ENCODE data around the gene IFITM10. TPM values are rescaled to one million over a fixed set of nuclear protein-coding genes. Genes with fewer than 3 reads are reported as not detected.

IFITM10 gene
- total RNA-seq, 1 donor, result 18.1 TPM

DNA sequence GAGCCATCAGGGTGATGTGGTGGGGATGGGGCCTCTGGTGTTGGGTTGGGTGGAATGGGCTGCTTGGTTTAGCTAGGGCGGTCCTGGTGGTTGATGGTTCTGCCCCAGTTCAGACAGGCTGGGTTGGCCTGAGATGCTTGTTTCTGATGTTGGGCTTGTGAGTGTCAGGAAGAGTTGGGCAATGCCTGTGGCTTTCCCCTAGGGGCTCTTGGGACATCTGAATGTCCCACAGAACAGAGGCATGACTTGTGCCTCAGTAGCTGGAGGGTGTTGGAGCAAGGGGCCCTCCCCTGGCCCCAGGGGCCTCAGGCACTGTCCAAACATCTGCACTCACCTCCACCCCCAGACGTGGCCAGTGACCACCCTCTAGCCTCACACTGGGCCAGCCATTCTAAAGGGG lies 27.3 kb upstream of the IFITM10 start:
- H3K4me3 ChIP-seq (ENCODE audit: insufficient read depth, low read length), result no peak overlapping the region
- no peak overlapping the region for H2AFZ ChIP-seq (ENCODE audit: low read length)
- no peak overlapping the region for H3K4me2 ChIP-seq (ENCODE audit: insufficient read depth, low read length)
- H3K27ac ChIP-seq (ENCODE audit: low read depth, low read length), result no peak overlapping the region
- H3K27me3 ChIP-seq (ENCODE audit: insufficient read depth, low read length), result no peaks in the 10 kb centered on the region
- no peaks in the 10 kb centered on the region for H4K20me1 ChIP-seq (ENCODE audit: insufficient read depth, low read length)
- H3K9me3 ChIP-seq (ENCODE audit: low read depth, low read length), result no peaks in the 10 kb centered on the region
- H3K4me1 ChIP-seq (ENCODE audit: insufficient read depth, low read length), result peaks cover under 1% of the 10 kb centered on the region
- DNase-seq (ENCODE audit: insufficient read length, low spot score, missing footprints), result peak; percentile 51
- TF ChIP-seq, protein P1, sequence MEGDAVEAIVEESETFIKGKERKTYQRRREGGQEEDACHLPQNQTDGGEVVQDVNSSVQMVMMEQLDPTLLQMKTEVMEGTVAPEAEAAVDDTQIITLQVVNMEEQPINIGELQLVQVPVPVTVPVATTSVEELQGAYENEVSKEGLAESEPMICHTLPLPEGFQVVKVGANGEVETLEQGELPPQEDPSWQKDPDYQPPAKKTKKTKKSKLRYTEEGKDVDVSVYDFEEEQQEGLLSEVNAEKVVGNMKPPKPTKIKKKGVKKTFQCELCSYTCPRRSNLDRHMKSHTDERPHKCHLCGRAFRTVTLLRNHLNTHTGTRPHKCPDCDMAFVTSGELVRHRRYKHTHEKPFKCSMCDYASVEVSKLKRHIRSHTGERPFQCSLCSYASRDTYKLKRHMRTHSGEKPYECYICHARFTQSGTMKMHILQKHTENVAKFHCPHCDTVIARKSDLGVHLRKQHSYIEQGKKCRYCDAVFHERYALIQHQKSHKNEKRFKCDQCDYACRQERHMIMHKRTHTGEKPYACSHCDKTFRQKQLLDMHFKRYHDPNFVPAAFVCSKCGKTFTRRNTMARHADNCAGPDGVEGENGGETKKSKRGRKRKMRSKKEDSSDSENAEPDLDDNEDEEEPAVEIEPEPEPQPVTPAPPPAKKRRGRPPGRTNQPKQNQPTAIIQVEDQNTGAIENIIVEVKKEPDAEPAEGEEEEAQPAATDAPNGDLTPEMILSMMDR (IDR thresholded peaks at IDR 0.05; ENCODE audit: extremely low read depth, low read depth, low read length), result no peak
- no peaks in the 10 kb centered on the region for H3K36me3 ChIP-seq (ENCODE audit: insufficient read depth, low read length)
- H3K79me2 ChIP-seq (ENCODE audit: insufficient read depth, low read length), result no peaks in the 10 kb centered on the region

DNA sequence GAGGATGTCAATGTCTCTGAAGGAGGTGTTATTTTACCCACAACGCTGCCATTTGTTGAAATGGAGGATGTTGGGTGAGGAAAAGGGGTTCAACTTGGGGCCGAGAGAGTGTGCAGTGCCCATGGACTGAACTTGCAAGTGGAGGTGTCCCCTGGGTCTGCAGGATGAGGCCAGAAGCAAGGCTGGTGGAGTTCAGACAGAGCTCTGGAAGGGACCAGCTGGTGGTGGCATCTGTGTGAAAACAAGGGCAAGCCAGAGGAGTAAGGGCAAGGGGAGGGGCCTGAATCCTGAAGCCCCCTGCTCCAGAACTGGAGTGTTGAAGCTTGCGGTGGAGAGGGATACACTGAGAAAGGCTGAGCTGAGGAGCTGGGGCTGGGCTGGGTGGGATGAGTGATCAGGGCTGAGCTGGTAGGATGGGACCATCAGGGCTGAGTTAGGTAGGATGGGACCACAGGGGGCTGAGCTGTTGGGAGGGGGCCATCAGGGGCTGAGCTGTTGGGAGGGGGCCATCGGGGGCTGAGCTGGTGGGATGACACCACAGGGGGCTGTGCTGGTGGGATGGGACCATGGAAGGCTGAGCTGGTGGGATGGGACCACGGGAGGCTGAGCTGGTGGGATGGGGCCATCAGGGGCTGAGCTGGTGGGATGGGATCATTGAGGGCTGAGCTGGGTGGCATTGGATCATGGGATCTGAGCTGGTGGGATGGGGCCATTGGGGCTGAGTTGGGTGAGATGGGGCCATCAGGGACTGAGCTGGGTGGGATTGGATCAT lies 26.7 kb upstream of the IFITM10 start:
- Histone ChIP-seq H2AFZ (ENCODE audit: low read length) (no peak overlapping the region), H3K4me1 (ENCODE audit: insufficient read depth, low read length) (peaks cover 7% of the 10 kb centered on the region), H3K79me2 (ENCODE audit: insufficient read depth, low read length) (no peaks in the 10 kb centered on the region), H4K20me1 (ENCODE audit: insufficient read depth, low read length) (no peaks in the 10 kb centered on the region), H3K4me3 (ENCODE audit: insufficient read depth, low read length) (no peak overlapping the region), H3K4me2 (ENCODE audit: insufficient read depth, low read length) (no peak overlapping the region), H3K9me3 (ENCODE audit: low read depth, low read length) (no peaks in the 10 kb centered on the region), H3K27me3 (ENCODE audit: insufficient read depth, low read length) (no peaks in the 10 kb centered on the region), H3K27ac (ENCODE audit: low read depth, low read length) (no peak overlapping the region), H3K36me3 (ENCODE audit: insufficient read depth, low read length) (no peaks in the 10 kb centered on the region)
- DNase-seq (ENCODE audit: insufficient read length, low spot score, missing footprints), result peak; percentile 67
- TF ChIP-seq, protein P1 (IDR thresholded peaks at IDR 0.05; ENCODE audit: extremely low read depth, low read depth, low read length), result no peak

- peaks cover 14% of the 10 kb centered on the region for H3K4me1 ChIP-seq (ENCODE audit: insufficient read depth, low read length)
- no peaks in the 10 kb centered on the region for H3K36me3 ChIP-seq (ENCODE audit: insufficient read depth, low read length)
- no peak overlapping the region for H3K4me3 ChIP-seq (ENCODE audit: insufficient read depth, low read length)
- TF ChIP-seq, protein P1 (IDR thresholded peaks at IDR 0.05; ENCODE audit: extremely low read depth, low read depth, low read length), result no peak
- no peaks in the 10 kb centered on the region for H3K27me3 ChIP-seq (ENCODE audit: insufficient read depth, low read length)
- H3K79me2 ChIP-seq (ENCODE audit: insufficient read depth, low read length), result no peaks in the 10 kb centered on the region
- no peak overlapping the region for H3K4me2 ChIP-seq (ENCODE audit: insufficient read depth, low read length)
- H4K20me1 ChIP-seq (ENCODE audit: insufficient read depth, low read length), result no peaks in the 10 kb centered on the region
- no peaks in the 10 kb centered on the region for H3K9me3 ChIP-seq (ENCODE audit: low read depth, low read length)
- DNase-seq (ENCODE audit: insufficient read length, low spot score, missing footprints), result peak; percentile 57
- H2AFZ ChIP-seq (ENCODE audit: low read length), result no peak overlapping the region
- H3K27ac ChIP-seq (ENCODE audit: low read depth, low read length), result no peak overlapping the region
Observed at GRCh38 chr11:1776331-1776851, 26.0 kb upstream of the IFITM10 start.

GRCh38 chr11:1774886-1775285 lies 24.5 kb upstream of the IFITM10 start:
- peak; percentile 14 for DNase-seq (ENCODE audit: insufficient read length, low spot score, missing footprints)
- H3K79me2 ChIP-seq (ENCODE audit: insufficient read depth, low read length), result no peaks in the 10 kb centered on the region
- no peaks in the 10 kb centered on the region for H3K27me3 ChIP-seq (ENCODE audit: insufficient read depth, low read length)
- no peak overlapping the region for H3K4me2 ChIP-seq (ENCODE audit: insufficient read depth, low read length)
- H3K9me3 ChIP-seq (ENCODE audit: low read depth, low read length), result no peaks in the 10 kb centered on the region
- H4K20me1 ChIP-seq (ENCODE audit: insufficient read depth, low read length), result no peaks in the 10 kb centered on the region
- no peak overlapping the region for H3K27ac ChIP-seq (ENCODE audit: low read depth, low read length)
- H3K4me1 ChIP-seq (ENCODE audit: insufficient read depth, low read length), result peaks cover 15% of the 10 kb centered on the region
- TF ChIP-seq, protein P1 (IDR thresholded peaks at IDR 0.05; ENCODE audit: extremely low read depth, low read depth, low read length), result no peak
- H3K4me3 ChIP-seq (ENCODE audit: insufficient read depth, low read length), result no peak overlapping the region
- H2AFZ ChIP-seq (ENCODE audit: low read length), result no peak overlapping the region
- no peaks in the 10 kb centered on the region for H3K36me3 ChIP-seq (ENCODE audit: insufficient read depth, low read length)
